Keratinocyte (primary cell): ENCODE measurements around the gene GPC5. TPM values are rescaled to one million over a fixed set of nuclear protein-coding genes. Genes with fewer than 3 reads are reported as not detected.

Experiments used
- DNase-seq: peaks from one replicate; pipeline ENCODE4 v3.0.0-alpha.2; 2011; ENCODE audit warnings: low read depth, missing footprints, low spot score
- FAIRE-seq: peaks from 2 replicates; lab custom pipeline; 2011; peaks lifted over from hg19 to GRCh38; lab: Jason Lieb, UNC
- H2AFZ ChIP-seq: 2 replicates; pipeline ENCODE4 v1.6.0; 2012; ENCODE audit warnings: low read length, control low read depth, inconsistent platforms; ENCODE audit not compliant: control insufficient read depth
- H3K27ac ChIP-seq: 2 replicates; pipeline ENCODE4 v1.5.1; 2011; ENCODE audit warnings: low read length; ENCODE audit not compliant: control insufficient read depth, insufficient read depth
- H3K27me3 ChIP-seq: 3 replicates; pipeline ENCODE4 v1.6.0; 2011; ENCODE audit warnings: low read length; ENCODE audit not compliant: control insufficient read depth, insufficient read depth; ENCODE audit errors: extremely low read depth
- H3K36me3 ChIP-seq, 2 experiments: 2 replicates in 1 of 2; 3 replicates in 1 of 2; pipeline ENCODE4 v1.5.1; 2011; ENCODE audit warnings: low read length in 2 of 2, mild to moderate bottlenecking in 1 of 2; ENCODE audit not compliant: control insufficient read depth in 2 of 2, insufficient read depth in 2 of 2; ENCODE audit errors: extremely low read depth in 1 of 2
- H3K4me1 ChIP-seq: 3 replicates; pipeline ENCODE4 v1.5.1; 2011; ENCODE audit warnings: low read length; ENCODE audit not compliant: control insufficient read depth, insufficient read depth; ENCODE audit errors: extremely low read depth
- H3K4me2 ChIP-seq: 3 replicates; pipeline ENCODE4 v1.6.0; 2011; ENCODE audit warnings: low read depth, low read length; ENCODE audit not compliant: control insufficient read depth, insufficient read depth; ENCODE audit errors: extremely low read depth
- H3K4me3 ChIP-seq, 3 experiments: fragments of 200-600 bp in 1 of 3; sonication (generic) in 1 of 3; 2 replicates in 2 of 3; 3 replicates in 1 of 3; pipeline ENCODE4 v1.5.1; 2011 to 2016; ENCODE audit warnings: low read length in 3 of 3, mild to moderate bottlenecking in 3 of 3, control low read depth in 2 of 3, inconsistent platforms in 1 of 3, low read depth in 1 of 3, mixed read lengths in 1 of 3, mixed run types in 1 of 3, moderate library complexity in 1 of 3; ENCODE audit not compliant: control insufficient read depth in 2 of 3, insufficient read depth in 2 of 3; ENCODE audit errors: extremely low read depth in 1 of 3
- H3K79me2 ChIP-seq: 2 replicates; pipeline ENCODE4 v1.6.0; 2012; ENCODE audit warnings: low read length; ENCODE audit not compliant: control insufficient read depth, insufficient read depth
- H3K9ac ChIP-seq: 3 replicates; pipeline ENCODE4 v1.6.0; 2011; ENCODE audit warnings: low read length; ENCODE audit not compliant: control insufficient read depth, insufficient read depth; ENCODE audit errors: extremely low read depth
- H3K9me1 ChIP-seq: 3 replicates; pipeline ENCODE4 v1.6.0; 2011; ENCODE audit warnings: low read length; ENCODE audit not compliant: control insufficient read depth, insufficient read depth; ENCODE audit errors: extremely low read depth
- H3K9me3 ChIP-seq: 2 replicates; pipeline ENCODE4 v1.5.1; 2012; ENCODE audit warnings: low read depth, low read length; ENCODE audit not compliant: control insufficient read depth
- H4K20me1 ChIP-seq: 3 replicates; pipeline ENCODE4 v1.6.0; 2011; ENCODE audit warnings: low read length; ENCODE audit not compliant: control insufficient read depth, insufficient read depth; ENCODE audit errors: extremely low read depth
- CTCF ChIP-seq, 3 experiments: IDR thresholded peaks in 1 of 3; conservative IDR thresholded peaks in 1 of 3; optimal IDR thresholded peaks in 1 of 3; 2 replicates in 2 of 3; 3 replicates in 1 of 3; pipeline versions ENCODE3 to v1.5.1; 2011; ENCODE audit warnings: low read length in 3 of 3, mild to moderate bottlenecking in 3 of 3, moderate library complexity in 2 of 3, control low read depth in 1 of 3, inconsistent platforms in 1 of 3; ENCODE audit not compliant: insufficient read depth in 2 of 3; ENCODE audit errors: extremely low read depth in 1 of 3
- EZH2 ChIP-seq: IDR thresholded peaks from one replicate; pipeline ENCODE4 v1.6.1; 2012; ENCODE audit warnings: inconsistent platforms, mild to moderate bottlenecking, low read length, moderate library complexity
- dilution Hi-C: fragments of 300-500 bp; cut with MboI; formaldehyde crosslinking; loops from one replicate; pipeline ENCODE4 v1.7.0; 2020; ENCODE audit warnings: low sequenced_read_pairs; ENCODE audit not compliant: extremely low pct_ligation_motif_present
- polyA plus RNA-seq, 5 experiments: library from polyadenylated mRNA; depleted of rRNA in 3 of 5; stranded (reverse) in 3 of 5; stranded (forward) in 1 of 5; unstranded in 1 of 5; fragments of >200 nt; gene quantifications; 1 replicate in 1 of 5; 2 replicates in 3 of 5; 3 replicates in 1 of 5; pipeline versions ENCODE4 v1.2.1 to v1.2.3, GENCODE V29; 2011 to 2012; ENCODE audit warnings: missing spikeins in 2 of 5, low read depth in 1 of 5, low replicate concordance in 1 of 5

GPC5 gene
- polyA plus RNA-seq, 1 donor (not counting 4 experiments of a cell fraction or from before 2014, with no cell fraction given) = 0.10 TPM

- no peaks in the 10 kb centered on the region for H3K27me3 ChIP-seq
- no peak overlapping the region for H3K27ac ChIP-seq
- H4K20me1 ChIP-seq = no peaks in the 10 kb centered on the region
- H3K4me1 ChIP-seq = no peaks in the 10 kb centered on the region
- TF ChIP-seq EZH2 (no peak), CTCF (optimal IDR thresholded peaks at IDR 0.05 in 1 of 3, IDR thresholded peaks at IDR 0.05 in 1 of 3, conservative IDR thresholded peaks at IDR 0.05 in 1 of 3; ENCODE audit: extremely low read depth in 1 of 3, insufficient read depth in 2 of 3, low read length in 3 of 3) (no peak)
- DNase-seq (no peak), FAIRE-seq (no peak)
- no peaks in the 10 kb centered on the region for H3K36me3 ChIP-seq
- no peaks in the 10 kb centered on the region for H3K9me1 ChIP-seq
- no peak overlapping the region for H3K9ac ChIP-seq
- H2AFZ ChIP-seq = no peak overlapping the region
- dilution Hi-C loops = no loop called here
- no peak overlapping the region for H3K4me2 ChIP-seq
- no peaks in the 10 kb centered on the region for H3K79me2 ChIP-seq
- no peaks in the 10 kb centered on the region for H3K9me3 ChIP-seq
- no peak overlapping the region for H3K4me3 ChIP-seq
Measured at GRCh38 chr13:91930687-91931086, 532.3 kb downstream of the GPC5 start.

GRCh38 chr13:91934354-91934753 lies 535.9 kb downstream of the GPC5 start:
- Histone ChIP-seq H3K4me1 (no peaks in the 10 kb centered on the region), H3K9me1 (no peaks in the 10 kb centered on the region), H4K20me1 (no peaks in the 10 kb centered on the region), H3K9me3 (no peaks in the 10 kb centered on the region), H3K4me2 (no peak overlapping the region), H3K27ac (no peak overlapping the region), H2AFZ (no peak overlapping the region), H3K9ac (no peak overlapping the region), H3K4me3 (no peak overlapping the region), H3K36me3 (no peaks in the 10 kb centered on the region), H3K79me2 (no peaks in the 10 kb centered on the region), H3K27me3 (no peaks in the 10 kb centered on the region)
- dilution Hi-C loops = no loop called here
- TF ChIP-seq EZH2 = no peak
- TF ChIP-seq CTCF (optimal IDR thresholded peaks at IDR 0.05 in 1 of 3, IDR thresholded peaks at IDR 0.05 in 1 of 3, conservative IDR thresholded peaks at IDR 0.05 in 1 of 3; ENCODE audit: extremely low read depth in 1 of 3, insufficient read depth in 2 of 3, low read length in 3 of 3) = no peak
- no peak for FAIRE-seq
- no peak for DNase-seq
